ENCODE measurements around the gene KRT7. TPM values are rescaled to one million over a fixed set of nuclear protein-coding genes. Genes with fewer than 3 reads are reported as not detected.

KRT7 gene
- total RNA-seq, 1 donor from 2014 or later: 768 TPM

GRCh38 chr12:52241205-52241842 is 8.3 kb downstream of the KRT7 start:
- DNase-seq (ENCODE audit: low read depth): no peak
- TF ChIP-seq CTCF (conservative IDR thresholded peaks at IDR 0.05; ENCODE audit: low read depth, low read length): no peak
- H3K4me3 ChIP-seq (ENCODE audit: low read depth, low read length): no peak overlapping the region

GRCh38 chr12:52242442-52243258 is 9.6 kb downstream of the KRT7 start:
- TF ChIP-seq CTCF (conservative IDR thresholded peaks at IDR 0.05; ENCODE audit: low read depth, low read length): no peak
- no peak overlapping the region for H3K4me3 ChIP-seq (ENCODE audit: low read depth, low read length)
- DNase-seq (ENCODE audit: low read depth): no peak

GRCh38 chr12:52243259-52243855 is 10.3 kb downstream of the KRT7 start:
- no peak for TF ChIP-seq CTCF (conservative IDR thresholded peaks at IDR 0.05; ENCODE audit: low read depth, low read length)
- peak; percentile 75 for DNase-seq (ENCODE audit: low read depth)
- no peak overlapping the region for H3K4me3 ChIP-seq (ENCODE audit: low read depth, low read length)

GRCh38 chr12:52243856-52244614 is 11.0 kb downstream of the KRT7 start:
- TF ChIP-seq CTCF (conservative IDR thresholded peaks at IDR 0.05; ENCODE audit: low read depth, low read length): no peak
- peak; percentile 84 for DNase-seq (ENCODE audit: low read depth)
- peak overlapping the region; percentile 1 for H3K4me3 ChIP-seq (ENCODE audit: low read depth, low read length)

GRCh38 chr12:52244615-52244994 is 11.6 kb downstream of the KRT7 start:
- DNase-seq (ENCODE audit: low read depth): no peak
- H3K4me3 ChIP-seq (ENCODE audit: low read depth, low read length): peak overlapping the region; percentile 1
- TF ChIP-seq CTCF (conservative IDR thresholded peaks at IDR 0.05; ENCODE audit: low read depth, low read length): no peak

- TF ChIP-seq CTCF (conservative IDR thresholded peaks at IDR 0.05; ENCODE audit: low read depth, low read length): no peak
- no peak overlapping the region for H3K4me3 ChIP-seq (ENCODE audit: low read depth, low read length)
- no peak for DNase-seq (ENCODE audit: low read depth)
Observed at GRCh38 chr12:52245259-52245961, 12.4 kb downstream of the KRT7 start.
